Astrocyte of the spinal cord (primary cell): ENCODE data around the gene CAMK2B.

Experiments used
- DNase-seq: peaks from one replicate; pipeline ENCODE4 v3.0.0; 2011; ENCODE audit warnings: low read depth, low spot score
- H3K4me3 ChIP-seq: 2 replicates; pipeline ENCODE4 v1.5.1; 2011; ENCODE audit warnings: low read depth, mild to moderate bottlenecking, low read length, moderate library complexity
- in situ Hi-C: cut with HindIII; loops from 2 replicates; pipeline ENCODE4 v1.10.0; 2017; ENCODE audit warnings: low sequenced_read_pairs
- TF ChIP-seq, protein P1 (sequence below): IDR thresholded peaks from 2 replicates; pipeline ENCODE4 v1.5.1; 2012; ENCODE audit warnings: low read depth, mild to moderate bottlenecking, low read length, inconsistent platforms

Gene CAMK2B

GRCh38 chr7:44246396-44247113 lies 78.8 kb downstream of the CAMK2B start:
- no peak for DNase-seq
- in situ Hi-C loops: no loop called here
- TF ChIP-seq, protein P1, sequence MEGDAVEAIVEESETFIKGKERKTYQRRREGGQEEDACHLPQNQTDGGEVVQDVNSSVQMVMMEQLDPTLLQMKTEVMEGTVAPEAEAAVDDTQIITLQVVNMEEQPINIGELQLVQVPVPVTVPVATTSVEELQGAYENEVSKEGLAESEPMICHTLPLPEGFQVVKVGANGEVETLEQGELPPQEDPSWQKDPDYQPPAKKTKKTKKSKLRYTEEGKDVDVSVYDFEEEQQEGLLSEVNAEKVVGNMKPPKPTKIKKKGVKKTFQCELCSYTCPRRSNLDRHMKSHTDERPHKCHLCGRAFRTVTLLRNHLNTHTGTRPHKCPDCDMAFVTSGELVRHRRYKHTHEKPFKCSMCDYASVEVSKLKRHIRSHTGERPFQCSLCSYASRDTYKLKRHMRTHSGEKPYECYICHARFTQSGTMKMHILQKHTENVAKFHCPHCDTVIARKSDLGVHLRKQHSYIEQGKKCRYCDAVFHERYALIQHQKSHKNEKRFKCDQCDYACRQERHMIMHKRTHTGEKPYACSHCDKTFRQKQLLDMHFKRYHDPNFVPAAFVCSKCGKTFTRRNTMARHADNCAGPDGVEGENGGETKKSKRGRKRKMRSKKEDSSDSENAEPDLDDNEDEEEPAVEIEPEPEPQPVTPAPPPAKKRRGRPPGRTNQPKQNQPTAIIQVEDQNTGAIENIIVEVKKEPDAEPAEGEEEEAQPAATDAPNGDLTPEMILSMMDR: no peak
- no peak overlapping the region for H3K4me3 ChIP-seq

GRCh38 chr7:44244282-44244681 lies 81.1 kb downstream of the CAMK2B start:
- in situ Hi-C loops: no loop called here
- H3K4me3 ChIP-seq: no peak overlapping the region
- TF ChIP-seq, protein P1: peak; percentile 59
- DNase-seq: no peak

GRCh38 chr7:44242091-44242490 lies 83.3 kb downstream of the CAMK2B start:
- H3K4me3 ChIP-seq: no peak overlapping the region
- in situ Hi-C loops: no loop called here
- TF ChIP-seq, protein P1: no peak
- no peak for DNase-seq

GRCh38 chr7:44240983-44241510 lies 84.3 kb downstream of the CAMK2B start:
- TF ChIP-seq, protein P1: peak; percentile 90
- in situ Hi-C loops: no loop called here
- DNase-seq: peak; percentile 75
- no peak overlapping the region for H3K4me3 ChIP-seq

DNA sequence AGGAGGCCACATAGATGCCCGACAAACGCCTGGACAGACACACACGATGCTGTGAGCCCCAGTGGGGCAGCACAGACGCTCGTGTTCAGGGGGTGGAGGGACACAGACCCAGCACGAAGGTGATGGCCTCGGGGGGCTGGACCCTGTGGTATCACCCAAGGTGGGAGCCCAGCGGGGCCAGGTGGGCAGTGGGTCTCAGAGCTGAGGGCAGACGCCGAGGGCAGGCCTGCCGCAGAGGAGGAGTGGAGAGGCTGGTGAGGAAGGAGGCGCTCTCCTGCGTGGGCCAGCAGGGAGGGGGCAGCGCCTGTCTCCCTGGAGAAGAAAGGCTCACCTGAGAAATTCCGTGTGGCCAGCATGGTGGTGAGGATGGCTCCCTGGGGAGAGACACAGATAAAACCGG lies 85.0 kb downstream of the CAMK2B start:
- no peak for DNase-seq
- H3K4me3 ChIP-seq: no peak overlapping the region
- TF ChIP-seq, protein P1: no peak
- in situ Hi-C loops: no loop called here

- H3K4me3 ChIP-seq: no peak overlapping the region
- TF ChIP-seq, protein P1: no peak
- in situ Hi-C loops: no loop called here
- DNase-seq: no peak
Observed at GRCh38 chr7:44239361-44239760, 86.0 kb downstream of the CAMK2B start.
